Neuron (in vitro differentiated cells): ENCODE results near the gene L2HGDH.

ENCODE experiments used
- H2AFZ ChIP-seq: one replicate; pipeline ENCODE4 v1.6.1; 2013; ENCODE audit warnings: low read depth, mild to moderate bottlenecking, inconsistent platforms, low read length, moderate library complexity
- H3K27me3 ChIP-seq: one replicate; pipeline ENCODE4 v1.6.1; 2013; ENCODE audit warnings: low read length; ENCODE audit not compliant: insufficient read depth
- H3K36me3 ChIP-seq: one replicate; pipeline ENCODE4 v1.6.1; 2013; ENCODE audit warnings: low read length; ENCODE audit not compliant: insufficient read depth
- H3K4me1 ChIP-seq: one replicate; pipeline ENCODE4 v1.6.1; 2013; ENCODE audit warnings: low read length; ENCODE audit not compliant: insufficient read depth
- H3K4me3 ChIP-seq: 2 replicates; pipeline ENCODE4 v1.5.1; 2013; ENCODE audit warnings: mild to moderate bottlenecking, low read length, moderate library complexity
- H3K9me3 ChIP-seq: one replicate; pipeline ENCODE4 v1.6.1; 2013; ENCODE audit warnings: low read length

The L2HGDH gene

GRCh38 chr14:50303744-50304471 lies 8.1 kb downstream of the L2HGDH start:
- Histone ChIP-seq H3K9me3 (peaks cover 3% of the 10 kb centered on the region), H3K36me3 (peaks cover 8% of the 10 kb centered on the region), H2AFZ (no peak overlapping the region), H3K4me1 (no peaks in the 10 kb centered on the region), H3K4me3 (no peak overlapping the region), H3K27me3 (no peaks in the 10 kb centered on the region)

DNA sequence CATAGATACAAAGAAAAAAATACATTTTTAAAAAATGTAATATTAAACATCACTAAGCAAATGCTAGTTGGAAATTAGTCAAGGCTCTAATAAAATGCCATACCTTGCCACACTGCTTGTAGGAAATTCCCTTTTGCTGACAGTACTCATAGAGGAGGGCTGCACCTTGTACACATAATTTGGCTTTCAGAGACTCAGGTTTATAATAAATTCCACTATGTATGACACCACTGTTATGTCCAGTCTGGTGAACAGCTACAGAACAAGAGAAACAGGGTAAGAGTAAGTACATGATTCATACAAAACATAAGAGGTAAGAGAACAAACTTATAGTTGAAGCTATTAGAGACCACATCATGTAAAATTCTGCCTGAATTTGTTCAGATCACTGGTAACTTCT lies 10.1 kb downstream of the L2HGDH start:
- Histone ChIP-seq H3K27me3 (no peaks in the 10 kb centered on the region), H3K4me1 (no peaks in the 10 kb centered on the region), H2AFZ (no peak overlapping the region), H3K4me3 (no peak overlapping the region), H3K9me3 (peaks cover 3% of the 10 kb centered on the region), H3K36me3 (peaks cover 8% of the 10 kb centered on the region)

- H3K9me3 ChIP-seq: peaks cover 3% of the 10 kb centered on the region
- H3K36me3 ChIP-seq: peaks cover 8% of the 10 kb centered on the region
- no peaks in the 10 kb centered on the region for H3K27me3 ChIP-seq
- no peak overlapping the region for H3K4me3 ChIP-seq
- no peak overlapping the region for H2AFZ ChIP-seq
- H3K4me1 ChIP-seq: no peaks in the 10 kb centered on the region
Observed at GRCh38 chr14:50299585-50299984, 12.4 kb downstream of the L2HGDH start.

DNA sequence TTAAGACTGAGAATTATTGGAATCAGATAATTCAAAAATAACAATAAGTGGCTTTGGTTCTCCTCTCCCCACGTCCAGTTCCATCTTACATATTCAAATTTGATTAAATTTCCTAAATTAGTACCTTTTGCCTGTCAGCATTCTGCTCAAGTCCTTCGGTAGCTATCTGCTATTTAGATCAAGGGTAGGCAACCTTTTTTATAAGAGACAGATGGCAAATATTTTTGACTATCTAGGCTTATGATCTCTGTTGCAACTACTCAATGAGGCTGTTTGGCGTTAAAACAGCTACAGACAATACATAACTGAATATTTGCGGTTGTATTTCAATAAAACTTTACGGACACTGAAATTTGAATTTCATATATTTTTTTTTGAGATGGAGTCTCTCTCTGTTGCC lies 21.7 kb downstream of the L2HGDH start:
- H3K27me3 ChIP-seq: no peaks in the 10 kb centered on the region
- no peak overlapping the region for H3K4me3 ChIP-seq
- H2AFZ ChIP-seq: no peak overlapping the region
- no peaks in the 10 kb centered on the region for H3K4me1 ChIP-seq
- peaks cover 17% of the 10 kb centered on the region for H3K36me3 ChIP-seq
- peaks cover 3% of the 10 kb centered on the region for H3K9me3 ChIP-seq

DNA sequence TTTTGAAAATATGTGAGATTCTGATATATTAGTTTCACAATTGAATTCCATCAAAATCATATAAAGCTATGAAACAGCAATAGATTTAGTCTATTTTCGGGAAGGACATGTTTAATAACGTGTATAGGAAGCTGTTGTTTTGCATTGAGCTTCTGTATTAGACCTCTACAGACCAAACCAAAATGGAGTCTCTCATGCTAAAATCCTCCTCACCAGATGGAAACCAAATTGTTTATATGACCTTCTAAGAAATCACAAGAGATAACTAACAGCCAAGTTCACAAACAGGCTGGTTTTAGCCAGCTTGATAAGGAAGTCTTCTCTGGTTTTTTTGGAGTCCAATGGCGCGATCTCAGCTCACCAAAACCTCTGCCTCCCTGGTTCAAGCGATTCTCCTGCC lies 23.9 kb downstream of the L2HGDH start:
- peaks cover 13% of the 10 kb centered on the region for H3K36me3 ChIP-seq
- no peak overlapping the region for H2AFZ ChIP-seq
- H3K4me1 ChIP-seq: no peaks in the 10 kb centered on the region
- peaks cover 3% of the 10 kb centered on the region for H3K9me3 ChIP-seq
- H3K4me3 ChIP-seq: no peak overlapping the region
- H3K27me3 ChIP-seq: no peaks in the 10 kb centered on the region

GRCh38 chr14:50285861-50286260 lies 26.2 kb downstream of the L2HGDH start:
- Histone ChIP-seq H3K9me3 (peaks cover 1% of the 10 kb centered on the region), H3K36me3 (peaks cover 6% of the 10 kb centered on the region), H3K4me3 (no peak overlapping the region), H2AFZ (no peak overlapping the region), H3K27me3 (no peaks in the 10 kb centered on the region), H3K4me1 (no peaks in the 10 kb centered on the region)

GRCh38 chr14:50272498-50272897 lies 39.5 kb downstream of the L2HGDH start:
- H3K27me3 ChIP-seq: no peaks in the 10 kb centered on the region
- H2AFZ ChIP-seq: no peak overlapping the region
- H3K36me3 ChIP-seq: peaks cover 2% of the 10 kb centered on the region
- H3K4me3 ChIP-seq: no peak overlapping the region
- H3K4me1 ChIP-seq: no peaks in the 10 kb centered on the region
- H3K9me3 ChIP-seq: no peaks in the 10 kb centered on the region

- Histone ChIP-seq H3K27me3 (no peaks in the 10 kb centered on the region), H3K9me3 (no peaks in the 10 kb centered on the region), H3K36me3 (peaks cover 2% of the 10 kb centered on the region), H3K4me3 (no peak overlapping the region), H3K4me1 (no peaks in the 10 kb centered on the region), H2AFZ (no peak overlapping the region)
Observed at GRCh38 chr14:50270932-50271331, 41.1 kb downstream of the L2HGDH start.

GRCh38 chr14:50265029-50265428 lies 47.0 kb downstream of the L2HGDH start:
- no peaks in the 10 kb centered on the region for H3K27me3 ChIP-seq
- no peak overlapping the region for H3K4me3 ChIP-seq
- H3K4me1 ChIP-seq: no peaks in the 10 kb centered on the region
- peaks cover 15% of the 10 kb centered on the region for H3K36me3 ChIP-seq
- H3K9me3 ChIP-seq: no peaks in the 10 kb centered on the region
- H2AFZ ChIP-seq: no peak overlapping the region

GRCh38 chr14:50263321-50263720 lies 48.7 kb downstream of the L2HGDH start:
- peaks cover 15% of the 10 kb centered on the region for H3K36me3 ChIP-seq
- no peaks in the 10 kb centered on the region for H3K9me3 ChIP-seq
- no peaks in the 10 kb centered on the region for H3K4me1 ChIP-seq
- no peak overlapping the region for H2AFZ ChIP-seq
- H3K27me3 ChIP-seq: no peaks in the 10 kb centered on the region
- no peak overlapping the region for H3K4me3 ChIP-seq

- Histone ChIP-seq H3K4me1 (no peaks in the 10 kb centered on the region), H2AFZ (no peak overlapping the region), H3K4me3 (no peak overlapping the region), H3K36me3 (peaks cover 15% of the 10 kb centered on the region), H3K9me3 (no peaks in the 10 kb centered on the region), H3K27me3 (no peaks in the 10 kb centered on the region)
Observed at GRCh38 chr14:50262865-50263264, 49.2 kb downstream of the L2HGDH start.

DNA sequence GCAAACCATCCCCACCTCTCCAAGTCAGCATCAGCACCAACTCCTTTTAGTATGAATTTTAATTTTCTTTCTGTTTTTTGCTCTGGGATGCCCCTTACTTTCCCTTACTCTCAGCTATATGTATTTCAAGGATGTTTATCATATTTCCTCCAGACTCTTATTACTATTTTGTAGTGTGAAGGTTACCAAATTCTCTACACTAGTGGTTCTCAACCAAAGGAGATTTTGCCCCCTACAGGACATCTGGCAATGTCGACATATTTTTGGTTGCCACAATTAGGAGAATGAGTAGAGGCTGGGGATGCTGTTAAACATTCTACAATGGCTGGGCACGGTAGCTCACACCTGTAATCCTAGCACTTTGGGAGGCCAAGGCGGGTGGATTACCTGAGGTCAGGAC lies 51.5 kb downstream of the L2HGDH start:
- Histone ChIP-seq H3K36me3 (peaks cover 16% of the 10 kb centered on the region), H3K9me3 (no peaks in the 10 kb centered on the region), H3K4me3 (no peak overlapping the region), H3K27me3 (no peaks in the 10 kb centered on the region), H3K4me1 (no peaks in the 10 kb centered on the region), H2AFZ (no peak overlapping the region)

DNA sequence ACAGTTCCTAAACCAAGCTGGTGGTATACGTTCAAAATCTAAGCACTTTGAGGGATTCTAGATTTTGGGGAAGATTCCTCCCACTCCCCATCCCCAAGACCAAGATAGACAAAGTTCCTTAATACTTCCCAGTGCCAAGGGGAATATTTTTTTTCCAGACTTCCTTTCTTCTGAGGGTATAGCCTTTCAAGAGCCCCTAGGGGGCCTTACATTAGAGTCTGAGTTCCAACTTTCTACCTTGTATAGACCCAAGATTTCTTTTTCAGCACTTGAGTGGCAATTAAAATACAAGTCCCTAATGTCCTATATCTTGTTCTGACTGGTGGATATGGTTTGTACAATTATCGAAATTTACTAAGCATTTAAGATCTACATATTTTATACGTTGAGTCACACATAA lies 52.0 kb downstream of the L2HGDH start:
- H3K4me1 ChIP-seq: no peaks in the 10 kb centered on the region
- peaks cover 15% of the 10 kb centered on the region for H3K36me3 ChIP-seq
- H2AFZ ChIP-seq: no peak overlapping the region
- no peak overlapping the region for H3K4me3 ChIP-seq
- H3K27me3 ChIP-seq: no peaks in the 10 kb centered on the region
- no peaks in the 10 kb centered on the region for H3K9me3 ChIP-seq

- Histone ChIP-seq H2AFZ (no peak overlapping the region), H3K9me3 (peaks cover 2% of the 10 kb centered on the region), H3K27me3 (no peaks in the 10 kb centered on the region), H3K36me3 (peaks cover 14% of the 10 kb centered on the region), H3K4me3 (no peak overlapping the region), H3K4me1 (no peaks in the 10 kb centered on the region)
Observed at GRCh38 chr14:50257732-50258131, 54.3 kb downstream of the L2HGDH start.
